Stimulated activated naive B cell treated with anti-CD40 and anti-IgM and Interleukin-4, amounts not matched to agents 10 μg/mL and 1 μg/mL and 100 μg/mL, for 72 hours (primary cell): ENCODE measurements around the gene SEC22C.

Experiments used
- ATAC-seq, 2 donors: fragments of 150-1000 bp; cut with Tn5 transposase; replicated peaks; 2 replicates each; pipeline ENCODE4 v1.10.0; 2021; ENCODE audit warnings: moderate library complexity in 1 of 2
- DNase-seq: peaks from one replicate; pipeline ENCODE4 v3.0.0; 2021
- H3K27ac Mint-ChIP-seq: one replicate; pipeline ENCODE4 v1.8.0; 2022; ENCODE audit warnings: mild to moderate bottlenecking, mixed read lengths
- H3K27me3 Mint-ChIP-seq, 2 donors: one replicate each; pipeline ENCODE4 v1.8.0; 2022; ENCODE audit warnings: mixed read lengths in 2 of 2
- H3K36me3 Mint-ChIP-seq, 2 donors: one replicate each; pipeline ENCODE4 v1.8.0; 2022; ENCODE audit warnings: mixed read lengths in 2 of 2, mild to moderate bottlenecking in 1 of 2
- H3K4me1 Mint-ChIP-seq, 2 donors: one replicate each; pipeline ENCODE4 v1.8.0; 2022; ENCODE audit warnings: mixed read lengths in 2 of 2, mild to moderate bottlenecking in 1 of 2
- H3K4me3 Mint-ChIP-seq, 2 donors: one replicate each; pipeline ENCODE4 v1.8.0; 2022; ENCODE audit warnings: mild to moderate bottlenecking in 2 of 2, mixed read lengths in 2 of 2, moderate library complexity in 1 of 2
- H3K9me3 Mint-ChIP-seq, 2 donors: one replicate each; pipeline ENCODE4 v1.8.0; 2022; ENCODE audit warnings: mixed read lengths in 2 of 2, mild to moderate bottlenecking in 1 of 2

The SEC22C gene

DNA sequence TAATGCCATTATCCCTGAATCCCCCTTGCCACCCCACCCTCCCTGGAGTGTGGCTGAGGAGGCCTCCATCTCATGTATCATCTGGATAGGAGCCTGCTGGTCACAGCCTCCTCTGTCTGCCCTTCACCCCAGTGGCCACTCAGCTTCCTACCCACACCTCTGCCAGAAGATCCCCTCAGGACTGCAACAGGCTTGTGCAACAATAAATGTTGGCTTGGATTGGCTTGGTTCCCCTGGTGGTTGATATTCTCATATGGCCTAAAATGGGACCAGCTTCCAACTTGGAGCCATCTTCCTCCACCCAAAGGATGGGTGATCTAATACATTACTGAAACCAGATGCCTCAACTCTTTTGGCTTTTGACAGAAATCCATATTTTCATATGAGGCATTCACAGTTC, 44.4 kb downstream of the SEC22C start:
- Mint-ChIP-seq H3K36me3 (no peaks in the 10 kb centered on the region), H3K9me3 (no peaks in the 10 kb centered on the region), H3K4me3 (no peak overlapping the region), H3K27me3 (peaks cover 3 to 6% of the 10 kb centered on the region in 2 donors), H3K4me1 (peaks cover 0 to 2% of the 10 kb centered on the region in 2 donors), H3K27ac (no peak overlapping the region)
- ATAC-seq, result no peak
- DNase-seq, result no peak

DNA sequence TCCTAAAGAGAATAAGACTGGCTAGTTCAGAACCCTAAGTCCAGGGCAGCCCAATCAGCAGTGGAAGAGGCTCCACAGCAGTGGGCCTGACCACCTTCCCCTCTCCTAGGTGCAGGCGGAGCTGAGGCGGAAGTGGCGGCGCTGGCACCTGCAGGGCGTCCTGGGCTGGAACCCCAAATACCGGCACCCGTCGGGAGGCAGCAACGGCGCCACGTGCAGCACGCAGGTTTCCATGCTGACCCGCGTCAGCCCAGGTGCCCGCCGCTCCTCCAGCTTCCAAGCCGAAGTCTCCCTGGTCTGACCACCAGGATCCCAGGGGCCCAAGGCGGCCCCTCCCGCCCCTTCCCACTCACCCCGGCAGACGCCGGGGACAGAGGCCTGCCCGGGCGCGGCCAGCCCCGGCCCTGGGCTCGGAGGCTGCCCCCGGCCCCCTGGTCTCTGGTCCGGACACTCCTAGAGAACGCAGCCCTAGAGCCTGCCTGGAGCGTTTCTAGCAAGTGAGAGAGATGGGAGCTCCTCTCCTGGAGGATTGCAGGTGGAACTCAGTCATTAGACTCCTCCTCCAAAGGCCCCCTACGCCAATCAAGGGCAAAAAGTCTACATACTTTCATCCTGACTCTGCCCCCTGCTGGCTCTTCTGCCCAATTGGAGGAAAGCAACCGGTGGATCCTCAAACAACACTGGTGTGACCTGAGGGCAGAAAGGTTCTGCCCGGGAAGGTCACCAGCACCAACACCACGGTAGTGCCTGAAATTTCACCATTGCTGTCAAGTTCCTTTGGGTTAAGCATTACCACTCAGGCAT, 45.6 kb downstream of the SEC22C start:
- H3K36me3 Mint-ChIP-seq, result no peaks in the 10 kb centered on the region
- no peak overlapping the region for H3K27ac Mint-ChIP-seq
- ATAC-seq (peak; percentile 35 to 50), DNase-seq (no peak)
- H3K27me3 Mint-ChIP-seq, result peaks cover 2 to 6% of the 10 kb centered on the region in 2 donors
- H3K4me1 Mint-ChIP-seq, result peaks cover 0 to 2% of the 10 kb centered on the region in 2 donors
- no peak overlapping the region for H3K4me3 Mint-ChIP-seq
- H3K9me3 Mint-ChIP-seq, result no peaks in the 10 kb centered on the region

DNA sequence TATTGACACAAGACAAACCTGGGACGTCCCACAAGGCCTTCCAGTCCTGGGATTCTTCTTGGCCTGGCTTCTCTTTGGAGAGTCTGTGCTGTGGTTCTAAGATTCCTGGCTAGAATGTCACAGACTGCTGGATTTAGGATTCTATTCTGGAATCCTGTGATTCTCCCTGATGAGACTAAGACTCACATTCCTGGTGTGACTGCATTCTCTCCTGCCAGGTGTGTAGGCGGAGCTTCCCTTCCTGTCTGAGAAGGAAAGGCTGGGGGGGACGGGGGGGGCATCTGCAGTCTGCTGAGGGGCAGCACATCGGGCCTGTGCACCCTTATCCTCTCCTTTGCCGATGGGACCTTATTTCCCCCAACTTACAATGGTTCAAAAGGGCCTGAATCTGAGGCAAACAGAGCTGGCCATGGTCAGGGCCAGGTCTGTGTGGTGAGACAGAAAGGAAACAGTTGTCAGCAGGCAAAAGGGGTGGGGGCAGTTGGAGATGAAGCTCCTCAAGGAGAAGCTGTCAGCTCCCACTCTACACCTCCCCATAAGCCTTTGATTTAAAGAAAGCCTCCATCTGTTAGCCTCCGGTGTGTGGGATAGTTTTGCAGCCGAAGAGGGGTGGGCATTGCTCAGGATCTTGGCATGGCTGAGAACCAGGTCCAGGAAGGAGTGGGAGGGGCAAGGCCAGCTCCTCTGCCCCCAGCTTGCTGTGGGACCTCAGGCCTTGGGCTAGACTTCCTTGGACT, 48.4 kb downstream of the SEC22C start:
- H3K27ac Mint-ChIP-seq, result no peak overlapping the region
- H3K4me1 Mint-ChIP-seq, result peaks cover 5 to 16% of the 10 kb centered on the region in 2 donors
- ATAC-seq, result no peak
- H3K4me3 Mint-ChIP-seq, result no peak overlapping the region
- no peaks in the 10 kb centered on the region for H3K27me3 Mint-ChIP-seq
- no peaks in the 10 kb centered on the region for H3K36me3 Mint-ChIP-seq
- no peak for DNase-seq
- no peaks in the 10 kb centered on the region for H3K9me3 Mint-ChIP-seq

DNA sequence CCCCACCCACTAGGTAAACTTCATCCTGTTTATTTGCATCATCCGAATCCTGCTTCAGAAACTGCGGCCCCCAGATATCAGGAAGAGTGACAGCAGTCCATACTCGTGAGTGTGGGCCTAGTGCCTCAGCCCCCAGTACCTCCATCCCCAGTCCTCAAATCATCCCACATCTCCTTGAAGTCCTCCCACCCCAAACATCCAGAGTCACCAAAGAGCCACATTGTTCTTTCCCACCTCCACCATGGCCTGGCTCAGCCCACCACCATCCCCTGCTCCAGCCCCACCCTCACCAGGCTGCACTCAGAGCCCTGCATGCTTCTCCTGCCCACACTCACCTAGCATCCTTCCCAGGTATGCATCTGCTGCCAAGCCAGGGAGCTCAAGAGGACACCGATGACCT, 49.5 kb downstream of the SEC22C start:
- no peaks in the 10 kb centered on the region for H3K9me3 Mint-ChIP-seq
- no peak for DNase-seq
- H3K27me3 Mint-ChIP-seq, result no peaks in the 10 kb centered on the region
- no peak overlapping the region for H3K4me3 Mint-ChIP-seq
- no peak overlapping the region for H3K27ac Mint-ChIP-seq
- H3K4me1 Mint-ChIP-seq, result peaks cover 5 to 17% of the 10 kb centered on the region in 2 donors
- H3K36me3 Mint-ChIP-seq, result no peaks in the 10 kb centered on the region
- no peak for ATAC-seq

DNA sequence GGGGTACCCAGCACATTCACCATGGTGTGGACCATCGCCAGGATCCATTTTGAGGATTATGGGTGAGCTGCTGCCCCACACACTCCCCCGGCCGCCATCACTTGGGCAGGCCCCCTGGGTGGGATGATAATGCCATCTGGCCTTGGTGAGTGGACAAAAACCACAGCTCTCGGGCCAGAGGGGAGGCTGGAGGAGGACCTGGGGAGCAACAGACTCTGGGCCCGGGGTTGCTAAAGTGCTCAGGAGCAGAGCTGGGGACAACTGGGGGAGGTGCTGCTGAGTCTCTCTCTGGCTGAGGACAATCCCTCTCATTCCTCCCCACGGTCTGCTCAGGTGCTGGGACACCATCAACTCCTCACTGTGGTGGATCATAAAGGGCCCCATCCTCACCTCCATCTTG, 50.3 kb downstream of the SEC22C start:
- Mint-ChIP-seq H3K27ac (no peak overlapping the region), H3K27me3 (no peaks in the 10 kb centered on the region), H3K9me3 (no peaks in the 10 kb centered on the region), H3K4me3 (no peak overlapping the region), H3K4me1 (peaks cover 5 to 22% of the 10 kb centered on the region in 2 donors), H3K36me3 (no peaks in the 10 kb centered on the region)
- no peak for DNase-seq
- no peak for ATAC-seq

DNA sequence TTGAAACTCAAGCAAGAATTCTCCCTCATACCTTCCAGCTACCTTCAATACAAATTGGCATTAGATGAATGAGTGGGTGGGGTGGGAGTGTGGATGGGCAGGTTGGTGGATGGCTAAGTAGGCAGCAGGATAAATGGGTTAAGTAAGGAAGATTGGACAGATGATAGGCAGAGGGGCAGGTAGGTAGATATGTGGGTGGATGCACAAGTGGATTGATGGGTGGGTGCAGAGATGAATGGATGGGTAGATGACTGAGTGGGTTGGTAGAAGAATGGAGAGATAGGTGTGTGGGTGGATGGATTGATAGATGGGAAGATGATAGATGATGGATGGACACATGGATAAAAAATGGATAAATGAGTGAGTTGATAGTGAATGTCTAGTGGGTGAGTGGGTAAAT, 51.7 kb downstream of the SEC22C start:
- no peak overlapping the region for H3K4me3 Mint-ChIP-seq
- no peaks in the 10 kb centered on the region for H3K36me3 Mint-ChIP-seq
- peaks cover 5 to 22% of the 10 kb centered on the region in 2 donors for H3K4me1 Mint-ChIP-seq
- no peak for ATAC-seq
- no peaks in the 10 kb centered on the region for H3K9me3 Mint-ChIP-seq
- DNase-seq, result no peak
- H3K27ac Mint-ChIP-seq, result no peak overlapping the region
- H3K27me3 Mint-ChIP-seq, result no peaks in the 10 kb centered on the region

DNA sequence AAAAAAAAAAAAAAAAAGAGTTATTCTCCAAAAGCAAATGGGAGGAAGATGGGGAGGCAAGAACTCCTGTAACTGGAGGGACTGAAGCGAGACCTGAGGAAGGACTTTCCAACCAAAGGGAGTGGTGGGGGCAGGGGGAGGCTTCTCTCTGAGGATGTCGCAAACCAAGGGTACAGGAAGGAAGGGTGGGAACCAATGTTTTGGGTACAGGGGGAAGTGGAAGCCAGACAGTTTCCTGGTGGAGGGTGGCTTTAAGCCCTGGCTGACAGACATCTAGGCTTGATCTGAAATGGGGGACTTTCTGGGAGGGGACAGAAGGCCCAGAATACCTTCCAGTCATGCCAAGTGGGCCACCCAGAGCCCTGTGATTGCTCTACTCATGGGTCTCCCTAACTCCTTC, 52.3 kb downstream of the SEC22C start:
- Mint-ChIP-seq H3K4me3 (no peak overlapping the region), H3K9me3 (no peaks in the 10 kb centered on the region), H3K27ac (no peak overlapping the region), H3K4me1 (peaks cover 5 to 22% of the 10 kb centered on the region in 2 donors), H3K27me3 (no peaks in the 10 kb centered on the region), H3K36me3 (no peaks in the 10 kb centered on the region)
- DNase-seq, result no peak
- ATAC-seq, result no peak

DNA sequence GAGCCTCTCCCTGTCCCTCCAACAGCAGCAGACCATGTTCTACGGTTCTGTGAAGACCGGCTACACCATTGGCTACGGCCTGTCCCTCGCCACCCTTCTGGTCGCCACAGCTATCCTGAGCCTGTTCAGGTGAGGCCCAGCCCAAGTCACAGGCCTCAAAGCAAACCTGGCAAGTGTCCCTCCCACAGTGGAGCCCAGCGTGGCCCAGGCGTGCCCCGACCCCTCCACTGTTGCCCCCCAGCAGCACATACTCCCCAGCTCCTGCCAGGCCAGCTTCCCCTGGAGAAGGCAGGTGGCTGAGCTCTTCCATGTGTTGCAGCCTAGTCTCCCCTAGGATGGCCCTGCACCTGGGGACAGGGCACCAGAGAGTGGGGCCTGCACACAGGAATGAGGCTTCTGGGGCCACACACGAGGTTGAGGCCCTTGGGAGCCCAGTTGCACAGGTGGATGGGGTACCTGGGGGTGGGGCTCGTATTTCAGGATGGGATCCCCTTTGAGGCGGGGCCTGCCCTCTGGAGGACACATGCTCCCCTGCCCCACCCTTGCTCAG, 54.3 kb downstream of the SEC22C start:
- Mint-ChIP-seq H3K36me3 (no peaks in the 10 kb centered on the region), H3K27me3 (no peaks in the 10 kb centered on the region), H3K27ac (no peak overlapping the region), H3K9me3 (no peaks in the 10 kb centered on the region), H3K4me3 (no peak overlapping the region), H3K4me1 (peaks cover 5 to 22% of the 10 kb centered on the region in 2 donors)
- ATAC-seq, result no peak
- no peak for DNase-seq

DNA sequence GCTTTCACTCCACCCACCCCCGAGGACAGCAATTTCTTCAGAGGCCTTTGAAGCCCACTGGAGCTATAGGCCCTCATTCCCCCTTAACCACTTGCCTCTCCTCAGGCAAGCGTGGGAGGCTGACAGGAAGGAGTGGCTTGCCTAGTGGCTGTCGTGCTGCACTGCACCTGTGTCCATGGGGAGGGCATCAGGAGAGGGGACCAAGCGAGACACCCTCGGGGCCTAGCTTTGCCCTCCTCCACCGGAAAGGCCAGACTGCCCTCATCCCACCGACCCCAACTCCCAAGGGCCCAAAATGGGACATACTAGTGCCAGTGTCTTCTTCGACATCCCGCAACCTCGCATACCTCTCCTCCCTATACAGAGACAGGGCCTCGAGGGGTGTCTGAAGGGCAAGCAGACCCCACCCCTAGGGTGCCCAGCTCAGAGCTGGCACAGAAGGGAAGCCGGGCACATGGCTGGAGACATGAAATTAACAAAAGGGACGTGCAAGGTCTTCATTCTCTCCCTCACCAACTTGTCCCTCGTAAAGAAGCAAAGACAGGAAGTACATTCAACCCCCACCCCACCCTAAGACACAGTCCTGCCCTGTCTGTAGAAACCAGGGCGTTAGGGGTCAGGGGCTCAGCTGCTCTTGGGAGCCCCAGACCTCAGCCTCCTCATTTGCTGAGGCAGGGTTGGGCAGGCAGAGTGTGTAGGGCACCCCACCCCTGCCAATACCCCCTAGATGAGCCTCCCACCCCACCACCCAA, 55.0 kb downstream of the SEC22C start:
- ATAC-seq (peak in 1 of 2 donors; percentile 44), DNase-seq (no peak)
- Mint-ChIP-seq H3K9me3 (no peaks in the 10 kb centered on the region), H3K4me3 (no peak overlapping the region), H3K36me3 (no peaks in the 10 kb centered on the region), H3K27me3 (no peaks in the 10 kb centered on the region), H3K4me1 (peaks cover 5 to 22% of the 10 kb centered on the region in 2 donors), H3K27ac (no peak overlapping the region)

DNA sequence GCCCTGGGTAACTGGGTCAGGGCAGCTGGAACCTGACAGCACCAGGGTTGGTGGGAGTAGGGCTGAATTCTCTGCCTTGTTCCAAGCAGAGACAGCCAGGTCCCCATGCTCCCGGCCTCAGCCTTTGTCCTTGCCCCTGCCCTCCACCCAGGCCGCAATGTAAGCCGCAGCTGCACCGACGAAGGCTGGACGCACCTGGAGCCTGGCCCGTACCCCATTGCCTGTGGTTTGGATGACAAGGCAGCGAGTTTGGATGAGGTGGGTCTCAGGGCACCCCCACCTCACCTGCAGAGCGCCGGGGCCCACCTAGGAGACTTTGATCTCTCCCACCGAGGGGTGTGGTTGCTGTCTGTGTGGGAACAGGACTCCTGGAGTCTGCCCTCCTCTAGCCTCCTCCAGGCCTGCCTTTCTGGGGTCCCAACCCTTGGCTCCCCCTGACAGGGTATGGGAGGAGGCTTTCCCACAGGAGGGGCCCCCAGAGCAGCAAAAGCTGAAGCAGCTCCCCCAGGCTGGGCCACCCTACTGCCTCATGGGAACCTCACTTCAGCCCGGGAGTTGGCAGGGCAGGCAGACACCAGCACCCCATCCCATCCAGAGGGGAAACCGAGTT, 55.9 kb downstream of the SEC22C start:
- no peaks in the 10 kb centered on the region for H3K36me3 Mint-ChIP-seq
- peaks cover 5 to 22% of the 10 kb centered on the region in 2 donors for H3K4me1 Mint-ChIP-seq
- ATAC-seq, result no peak
- no peak overlapping the region for H3K4me3 Mint-ChIP-seq
- no peaks in the 10 kb centered on the region for H3K9me3 Mint-ChIP-seq
- no peak overlapping the region for H3K27ac Mint-ChIP-seq
- no peaks in the 10 kb centered on the region for H3K27me3 Mint-ChIP-seq
- no peak for DNase-seq

DNA sequence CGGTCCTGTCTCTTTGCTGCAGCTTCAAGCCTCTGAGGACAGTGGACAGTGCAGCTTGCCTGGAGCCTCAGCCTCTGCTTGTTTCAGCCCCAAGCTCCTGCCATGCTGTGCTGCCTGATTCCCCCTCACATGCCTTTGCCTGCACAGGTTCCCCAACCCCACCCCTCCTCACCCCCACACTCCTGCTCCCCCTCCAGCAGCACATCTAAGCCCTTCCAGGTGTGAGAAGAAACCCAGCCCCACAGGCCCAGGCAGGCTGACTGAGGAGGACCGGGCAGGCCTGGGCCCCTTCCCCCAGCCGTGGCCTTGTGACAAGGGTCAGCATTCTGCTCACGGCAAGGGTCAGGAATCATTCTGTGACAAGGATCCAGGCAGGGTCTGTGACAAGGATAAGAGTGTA, 56.6 kb downstream of the SEC22C start:
- Mint-ChIP-seq H3K36me3 (no peaks in the 10 kb centered on the region), H3K4me3 (no peak overlapping the region), H3K4me1 (peaks cover 5 to 22% of the 10 kb centered on the region in 2 donors), H3K27ac (no peak overlapping the region), H3K27me3 (no peaks in the 10 kb centered on the region), H3K9me3 (no peaks in the 10 kb centered on the region)
- ATAC-seq (no peak), DNase-seq (no peak)

DNA sequence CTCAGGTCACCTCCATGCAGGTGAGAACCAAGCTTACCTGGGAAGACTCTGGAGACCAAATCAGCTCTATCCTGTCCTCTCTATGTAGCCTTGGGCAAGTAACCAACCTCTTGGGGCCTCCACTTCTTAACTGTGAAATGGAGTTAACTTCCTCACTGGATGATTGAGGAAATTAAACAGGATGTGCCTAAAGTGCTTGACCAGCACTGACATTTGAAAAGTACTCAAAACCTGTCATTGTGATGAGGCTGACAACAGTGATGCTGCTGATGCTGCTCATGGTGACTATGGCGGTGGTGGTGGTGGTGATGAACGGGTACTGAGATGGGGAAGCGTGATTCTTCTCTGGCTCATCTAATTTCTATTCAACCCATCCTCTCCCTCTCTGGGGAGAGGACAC, 57.0 kb downstream of the SEC22C start:
- no peaks in the 10 kb centered on the region for H3K36me3 Mint-ChIP-seq
- no peak for ATAC-seq

DNA sequence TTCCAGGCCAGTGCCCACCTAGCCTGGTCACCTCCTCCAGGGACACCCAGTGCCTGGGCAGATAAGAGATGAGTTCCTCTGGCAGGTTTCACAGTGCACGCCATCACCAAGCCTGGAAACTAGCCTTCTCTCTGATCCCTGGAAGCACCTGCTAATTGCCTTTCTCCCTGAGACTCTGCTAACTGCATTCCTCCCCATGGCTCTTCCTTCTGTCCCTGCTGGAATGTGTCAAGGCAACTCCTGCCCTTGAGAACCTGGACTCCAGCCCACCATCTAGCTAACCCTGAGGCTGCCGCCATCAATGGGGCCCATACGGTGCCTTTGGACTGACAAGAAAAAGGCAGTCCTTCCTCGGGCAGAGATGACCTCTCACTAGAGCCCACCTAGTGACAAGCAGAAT, 60.9 kb downstream of the SEC22C start:
- Mint-ChIP-seq H3K9me3 (no peaks in the 10 kb centered on the region), H3K4me1 (peaks cover 0 to 6% of the 10 kb centered on the region in 2 donors), H3K4me3 (no peak overlapping the region), H3K27ac (no peak overlapping the region), H3K36me3 (no peaks in the 10 kb centered on the region), H3K27me3 (no peaks in the 10 kb centered on the region)
- DNase-seq, result no peak
- no peak for ATAC-seq

More for the DNA sequence above, 57.0 kb downstream of the SEC22C start:
- DNase-seq, result no peak
- H3K27ac Mint-ChIP-seq, result no peak overlapping the region
- H3K9me3 Mint-ChIP-seq, result no peaks in the 10 kb centered on the region
- H3K4me3 Mint-ChIP-seq, result no peak overlapping the region
- H3K27me3 Mint-ChIP-seq, result no peaks in the 10 kb centered on the region
- H3K4me1 Mint-ChIP-seq, result peaks cover 2 to 21% of the 10 kb centered on the region in 2 donors

DNA sequence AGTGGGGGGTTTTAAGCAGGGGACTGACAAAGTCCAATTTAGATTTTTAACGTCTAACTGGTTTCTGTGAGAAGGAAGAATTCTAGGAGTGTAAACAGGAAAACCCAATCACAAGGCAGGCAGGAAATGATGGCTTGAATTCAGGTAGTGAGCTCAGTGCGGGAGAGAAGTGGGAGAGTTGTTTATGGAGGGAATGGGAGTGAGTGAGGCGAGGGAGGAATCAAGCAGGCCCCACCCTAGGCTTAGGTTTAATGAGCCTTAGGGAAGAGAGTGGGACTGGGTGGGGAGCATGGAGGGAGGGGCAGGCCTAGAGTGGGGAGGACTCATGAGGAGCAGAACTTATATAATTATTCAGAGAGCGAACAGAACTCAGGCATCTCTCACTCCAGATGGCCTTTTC, 61.4 kb downstream of the SEC22C start:
- no peaks in the 10 kb centered on the region for H3K27me3 Mint-ChIP-seq
- no peak overlapping the region for H3K4me3 Mint-ChIP-seq
- H3K36me3 Mint-ChIP-seq, result no peaks in the 10 kb centered on the region
- no peaks in the 10 kb centered on the region for H3K9me3 Mint-ChIP-seq
- no peak overlapping the region for H3K27ac Mint-ChIP-seq
- H3K4me1 Mint-ChIP-seq, result peaks cover 0 to 6% of the 10 kb centered on the region in 2 donors
- DNase-seq (no peak), ATAC-seq (no peak)
